ENCODE measurements around the gene TPM2.

- TF ChIP-seq POLR2AphosphoS5 (IDR thresholded peaks at IDR 0.05) (no peak), CTCF (IDR thresholded peaks at IDR 0.05) (no peak)
Measured at GRCh38 chr9:35698231-35698630, 8.5 kb upstream of the TPM2 start.

All from stomach (tissue), 4 donors.